K562 (cell line): Measurements from ENCODE around the gene DIAPH3. TPM values are rescaled to one million over a fixed set of nuclear protein-coding genes. Genes with fewer than 3 reads are reported as not detected.

Experiments used
- ATAC-seq: fragments of 200-7000 bp; cut with Tn5 transposase; 3 replicates; pipeline ENCODE4 v1.9.1; 2020; ENCODE audit warnings: moderate library complexity
- BruUV-seq: library from RNA; stranded (reverse); fragments of 400-500 nt; replicated peaks from 2 replicates; lab custom pipeline; 2021; lab: Mats Ljungman, UMichigan
- CTCF ChIA-PET: fragments of 300-600 bp; formaldehyde crosslinking; extraction: SDS; loops from one replicate; lab custom pipeline; 2021; ENCODE audit warnings: low intra/inter-chr PET ratio; lab: Yijun Ruan, JAX
- POLR2A ChIA-PET: fragments of 300-600, 350-650 bp; sonication (Branson Sonifier 250); formaldehyde crosslinking; extraction: SDS; loops from one replicate; lab custom pipeline; 2021; ENCODE audit warnings: antibody characterized with exemption, inconsistent platforms; lab: Yijun Ruan, JAX
- DNase-seq, 4 experiments: peaks; one replicate each; pipeline versions ENCODE4 v3.0.0 to v3.0.0-alpha.2; 2011 to 2018; ENCODE audit warnings: low spot score in 3 of 4, mixed read lengths in 3 of 4; ENCODE audit errors: extremely low read depth in 1 of 4
- FAIRE-seq: peaks from 2 replicates; lab custom pipeline; 2011; peaks lifted over from hg19 to GRCh38; lab: Jason Lieb, UNC
- H2AFZ ChIP-seq: 2 replicates; pipeline ENCODE4 v1.6.0; 2011; ENCODE audit warnings: low read depth, low read length, control low read depth, inconsistent platforms
- H3K27ac ChIP-seq: fragments of 200-600 bp; 3 replicates; pipeline ENCODE4 v1.8.0; 2011; ENCODE audit warnings: low read depth, mild to moderate bottlenecking, control low read depth, inconsistent platforms, low read length, moderate library complexity, mixed read lengths; ENCODE audit errors: extremely low read depth
- H3K27me3 ChIP-seq, 2 experiments: fragments of 300-600 bp in 1 of 2; 2 replicates in 1 of 2; 3 replicates in 1 of 2; pipeline versions ENCODE4 v1.6.0 to v1.8.0; 2011; ENCODE audit warnings: inconsistent platforms in 2 of 2, low read length in 2 of 2, mild to moderate bottlenecking in 1 of 2, mixed read lengths in 1 of 2, moderate library complexity in 1 of 2; ENCODE audit not compliant: control insufficient read depth in 2 of 2, insufficient read depth in 2 of 2
- H3K36me3 ChIP-seq: fragments of 300-600 bp; 3 replicates; pipeline ENCODE4 v1.8.0; 2011; ENCODE audit warnings: mild to moderate bottlenecking, low read length, inconsistent platforms; ENCODE audit not compliant: control insufficient read depth, insufficient read depth
- H3K4me1 ChIP-seq, 2 experiments: fragments of 200-600 bp in 1 of 2; replicated peaks in 1 of 2; 2 replicates in 1 of 2; 3 replicates in 1 of 2; pipeline versions ENCODE4 v1.5.1 to v1.8.0; 2011; ENCODE audit warnings: inconsistent platforms in 2 of 2, low read length in 2 of 2, mild to moderate bottlenecking in 1 of 2, mixed read lengths in 1 of 2, moderate library complexity in 1 of 2; ENCODE audit not compliant: control insufficient read depth in 2 of 2, insufficient read depth in 2 of 2
- H3K4me2 ChIP-seq: 2 replicates; pipeline ENCODE4 v1.6.1; 2011; ENCODE audit warnings: low read length, control low read depth, inconsistent platforms, mixed read lengths; ENCODE audit not compliant: insufficient read depth
- H3K4me3 ChIP-seq: fragments of 200-600 bp; sonication (generic), shearing (Covaris generic); 2 replicates; pipeline ENCODE4 v1.5.1; 2016; ENCODE audit warnings: control low read depth, inconsistent platforms
- H3K79me2 ChIP-seq: fragments of 200-600 bp; 3 replicates; pipeline ENCODE4 v1.8.0; 2011; ENCODE audit warnings: low read length, inconsistent platforms; ENCODE audit not compliant: control insufficient read depth, insufficient read depth
- H3K9ac ChIP-seq, 2 experiments: 2 replicates each; pipeline versions ENCODE4 v1.6.0 to v1.6.1; 2011; ENCODE audit warnings: low read depth in 2 of 2, low read length in 2 of 2, control low read depth in 1 of 2, inconsistent platforms in 1 of 2, mild to moderate bottlenecking in 1 of 2, mixed read lengths in 1 of 2; ENCODE audit not compliant: insufficient read depth in 1 of 2
- H3K9me1 ChIP-seq: one replicate; pipeline ENCODE4 v1.6.0; 2011; ENCODE audit warnings: inconsistent platforms, mild to moderate bottlenecking, low read length, moderate library complexity; ENCODE audit not compliant: control insufficient read depth, insufficient read depth
- H3K9me3 ChIP-seq: replicated peaks from 2 replicates; pipeline ENCODE4 v1.5.1; 2011; ENCODE audit warnings: low read depth, low read length, inconsistent platforms; ENCODE audit not compliant: control insufficient read depth, insufficient read depth
- H4K20me1 ChIP-seq: replicated peaks from 2 replicates; pipeline ENCODE4 v1.6.1; 2011; ENCODE audit warnings: low read length, inconsistent platforms, mixed read lengths; ENCODE audit not compliant: control insufficient read depth, insufficient read depth
- BCL6 ChIP-seq: fragments of 250-450 bp; sonication (Bioruptor Pico); IDR thresholded peaks from 2 replicates; pipeline ENCODE4 v1.4.0; 2020
- FUS ChIP-seq: fragments of 200-400 bp; formaldehyde crosslinking; optimal IDR thresholded peaks from 2 replicates; pipeline ENCODE3; 2017; ENCODE audit warnings: low read depth, low read length
- KDM5B ChIP-seq: fragments of 200-600 bp; sonication (generic); IDR thresholded peaks from 2 replicates; pipeline ENCODE4 v1.6.1; 2012; ENCODE audit warnings: low read depth, mild to moderate bottlenecking, moderate library complexity, low read length, control low read depth, inconsistent platforms; ENCODE audit not compliant: insufficient replicate concordance
- POLR3G ChIP-seq: IDR thresholded peaks from 2 replicates; pipeline ENCODE4 v1.6.1; 2011; ENCODE audit not compliant: insufficient read length, insufficient replicate concordance; ENCODE audit errors: extremely low read depth
- SMAD3 ChIP-seq: fragments of 450-650 bp; formaldehyde crosslinking; conservative IDR thresholded peaks from 2 replicates; pipeline ENCODE4 v1.4.0; 2020; ENCODE audit warnings: mild to moderate bottlenecking
- U2AF2 ChIP-seq: fragments of 200-400 bp; formaldehyde crosslinking; optimal IDR thresholded peaks from 2 replicates; pipeline ENCODE3; 2017; ENCODE audit warnings: low read depth, mild to moderate bottlenecking, low read length
- YBX1 ChIP-seq: fragments of 450-650 bp; IDR thresholded peaks from 2 replicates; pipeline ENCODE4 v1.7.1; 2016; ENCODE audit warnings: mild to moderate bottlenecking
- ZFP1 ChIP-seq: fragments of 450-650 bp; formaldehyde crosslinking; IDR thresholded peaks from 2 replicates; pipeline ENCODE4 v1.4.0; 2020; ENCODE audit warnings: mild to moderate bottlenecking, mixed read lengths
- WGBS: fragments of 100-300 bp; shearing (Covaris generic); methylation state at CpG from one replicate; pipeline ENCODE4 v1.1.6; 2016; ENCODE audit warnings: low coverage, mixed read lengths; ENCODE audit not compliant: insufficient coverage; ENCODE audit errors: missing lambda C conversion rate; 5-methylcytosine and 5-hydroxymethylcytosine counted together
- in situ Hi-C: fragments of 300-500 bp; cut with MboI; formaldehyde crosslinking; loops from 4 replicates; pipeline ENCODE4 v1.15.0; 2018; ENCODE audit warnings: inconsistent platforms, mixed read lengths
- intact Hi-C: fragments of 100-400 bp; cut with micrococcal nuclease; formaldehyde crosslinking; loops from 2 replicates; pipeline ENCODE4 v1.14.2; 2022
- polyA plus RNA-seq, 8 experiments: library from polyadenylated mRNA; depleted of rRNA in 4 of 8; stranded (reverse) in 5 of 8; unstranded in 3 of 8; fragments of >200 nt; fragmentation: Nextera tagmentation in 2 of 8; fragmentation: Illumina TruSeq in 1 of 8; extraction: Ambion mirVana in 2 of 8; extraction: Trizol in 1 of 8; gene quantifications; 2 replicates each; pipeline versions ENCODE4 v1.2.1 to v1.2.3, GENCODE V29; 2011 to 2014; ENCODE audit warnings: inconsistent platforms in 1 of 8, missing spikeins in 1 of 8
- total RNA-seq, 7 experiments: library from RNA; depleted of rRNA in 6 of 7; stranded (reverse); fragments of >200 nt in 6 of 7; fragmentation: Illumina TruSeq in 2 of 7; extraction: Trizol in 2 of 7; gene quantifications; 2 replicates each; pipeline versions ENCODE4 v1.2.1 to v1.2.3, GENCODE V29; 2011 to 2021; ENCODE audit warnings: low replicate concordance in 1 of 7
- TF ChIP-seq, protein P1 (sequence below): sonication (generic); formaldehyde crosslinking; IDR thresholded peaks from 2 replicates; pipeline ENCODE4 v1.8.0; 2022; ENCODE audit warnings: missing genetic modification reagents, mild to moderate bottlenecking, borderline replicate concordance

The DIAPH3 gene
- total and polyA plus RNA-seq, 9 of the 15 experiments (the other 6 are each of a cell fraction or from before 2014, with no cell fraction given), result 9.0 to 18.7 (median 14.7) TPM

DNA sequence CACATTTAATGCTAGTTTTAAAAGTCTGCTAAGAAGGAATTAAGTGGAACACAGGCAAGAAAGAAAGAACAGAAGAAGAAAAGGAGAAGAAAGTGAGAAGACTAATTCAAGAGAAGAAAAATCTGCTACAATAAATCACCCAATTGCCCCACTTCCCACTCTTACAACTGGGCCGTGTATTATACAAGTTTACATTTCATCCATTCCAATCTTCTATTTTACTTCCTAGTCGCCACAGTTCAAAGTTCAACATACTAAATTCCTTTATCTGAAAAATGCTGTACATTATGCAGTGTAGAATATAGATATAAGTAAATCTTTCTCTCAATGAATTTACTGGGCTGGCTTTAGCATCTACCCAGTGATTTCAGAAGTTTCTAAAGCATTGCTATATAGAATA lies 328.2 kb downstream of the DIAPH3 start:
- 54% methylated on average over 2 of the region's 2 CpGs for WGBS
- no peak overlapping the region for H3K4me2 ChIP-seq
- H3K79me2 ChIP-seq, result no peaks in the 10 kb centered on the region
- ChIA-PET CTCF (no interaction called here), POLR2A (no interaction called here)
- H3K9me1 ChIP-seq, result no peaks in the 10 kb centered on the region
- no peak overlapping the region for H3K27ac ChIP-seq
- no peak overlapping the region for H3K9ac ChIP-seq
- no peak overlapping the region for H3K4me3 ChIP-seq
- ATAC-seq (no peak), FAIRE-seq (no peak), DNase-seq (no peak)
- in situ Hi-C loops, result no loop called here
- H3K27me3 ChIP-seq, result no peaks in the 10 kb centered on the region
- no TSS peak for BruUV-seq
- H3K36me3 ChIP-seq, result no peaks in the 10 kb centered on the region
- H2AFZ ChIP-seq, result no peak overlapping the region
- no peaks in the 10 kb centered on the region for H4K20me1 ChIP-seq
- no peak for TF ChIP-seq FUS
- no peak for TF ChIP-seq POLR3G
- TF ChIP-seq, protein P1, sequence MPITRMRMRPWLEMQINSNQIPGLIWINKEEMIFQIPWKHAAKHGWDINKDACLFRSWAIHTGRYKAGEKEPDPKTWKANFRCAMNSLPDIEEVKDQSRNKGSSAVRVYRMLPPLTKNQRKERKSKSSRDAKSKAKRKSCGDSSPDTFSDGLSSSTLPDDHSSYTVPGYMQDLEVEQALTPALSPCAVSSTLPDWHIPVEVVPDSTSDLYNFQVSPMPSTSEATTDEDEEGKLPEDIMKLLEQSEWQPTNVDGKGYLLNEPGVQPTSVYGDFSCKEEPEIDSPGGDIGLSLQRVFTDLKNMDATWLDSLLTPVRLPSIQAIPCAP, result no peak
- no peak for TF ChIP-seq U2AF2
- no peak for TF ChIP-seq YBX1
- no peak for TF ChIP-seq ZFP1 (CRISPR knock-in tag)
- no peak for TF ChIP-seq KDM5B
- no peak for TF ChIP-seq SMAD3
- no peak for TF ChIP-seq BCL6
- no peaks in the 10 kb centered on the region; a peak in 1 of 5 replicates for H3K4me1 ChIP-seq
- intact Hi-C loops, result no loop called here
- H3K9me3 ChIP-seq, result no peaks in the 10 kb centered on the region
